ENCODE data around the gene RETN. TPM values are rescaled to one million over a fixed set of nuclear protein-coding genes. Genes with fewer than 3 reads are reported as not detected.

The RETN gene
- total and polyA plus RNA-seq, 2 donors (not counting 3 experiments of a cell fraction or from before 2014, with no cell fraction given): not detected

GRCh38 chr19:7641290-7642276, 27.3 kb upstream of the RETN start:
- H3K27ac ChIP-seq (ENCODE audit: insufficient read depth, low read depth, low read length): no peak overlapping the region
- no peak for DNase-seq (ENCODE audit: low read depth, low spot score)
- CTCF ChIA-PET: interaction anchor here (0.9 to 2.3 kb wide), 6 partner anchors 10 to 211 kb away, joined by 3 to 8 read pairs (median 6); partner anchors contain the start of genes PET100, TRAPPC5 and XAB2
- peaks cover 6% of the 10 kb centered on the region for H3K4me1 ChIP-seq (ENCODE audit: control insufficient read depth, extremely low read depth, insufficient read depth, low read length)
- H3K9me3 ChIP-seq (replicated peaks; ENCODE audit: control insufficient read depth, insufficient read depth, low read length): no peaks in the 10 kb centered on the region
- dilution Hi-C loops (cut with MboI; ENCODE audit: extremely low pct_ligation_motif_present, low sequenced_read_pairs): no loop called here
- BruUV-seq (replicated peaks): no TSS peak
- H3K4me2 ChIP-seq (ENCODE audit: insufficient read depth, low read length): no peak overlapping the region
- TF ChIP-seq POLR2A (IDR thresholded peaks at IDR 0.05; ENCODE audit: low read depth, low read length) (no peak), CTCF (IDR thresholded peaks at IDR 0.05; ENCODE audit: extremely low read depth in 1 of 2, insufficient read depth in 1 of 2, low read depth in 1 of 2, low read length in 2 of 2) (peak in 1 of 2 donors; percentile 5)
- POLR2A ChIA-PET: interaction anchor here (0.7 kb wide), 1 partner anchor 189 kb away, joined by 3 read pairs; no protein-coding TSS in a partner anchor
- no peaks in the 10 kb centered on the region for H3K27me3 ChIP-seq (ENCODE audit: control insufficient read depth in 2 of 2, insufficient read depth in 2 of 2, low read length in 2 of 2)
- H3K79me2 ChIP-seq (ENCODE audit: control insufficient read depth, insufficient read depth, low read length): no peaks in the 10 kb centered on the region
- no peaks in the 10 kb centered on the region for H3K9me1 ChIP-seq (replicated peaks; ENCODE audit: control insufficient read depth, extremely low read depth, insufficient read depth, low read length)
- H3K4me3 ChIP-seq (replicated peaks in 1 of 3; ENCODE audit: insufficient read depth in 1 of 3, low read depth in 1 of 3, low read length in 3 of 3): no peak overlapping the region
- FAIRE-seq: no peak
- H2AFZ ChIP-seq (ENCODE audit: low read depth, low read length): no peak overlapping the region
- H4K20me1 ChIP-seq (replicated peaks; ENCODE audit: control insufficient read depth, extremely low read depth, insufficient read depth, low read length): no peaks in the 10 kb centered on the region
- no peaks in the 10 kb centered on the region for H3K36me3 ChIP-seq (ENCODE audit: control insufficient read depth in 2 of 2, extremely low read depth in 1 of 2, insufficient read depth in 2 of 2, low read length in 2 of 2)
- intact Hi-C loops (cut with micrococcal nuclease): no loop called here
- no peak overlapping the region for H3K9ac ChIP-seq (replicated peaks; ENCODE audit: extremely low read depth, insufficient read depth, low read length)

Measured in endothelial cell of umbilical vein (primary cell).